Esophagus muscularis mucosa (tissue), 3 donors: Measurements from ENCODE around the gene NBEAL2.

Experiments used
- EP300 ChIP-seq: sonication (generic); formaldehyde crosslinking; IDR thresholded peaks from one replicate; pipeline ENCODE4 v1.6.1; 2017; ENCODE audit warnings: antibody characterized with exemption
- POLR2A ChIP-seq: fragments of 450-650 bp; IDR thresholded peaks from one replicate; pipeline ENCODE4 v1.6.1; 2017; ENCODE audit warnings: antibody characterized with exemption, moderate library complexity, mild to moderate bottlenecking, low read depth
- POLR2AphosphoS5 ChIP-seq, 2 donors: sonication (generic); formaldehyde crosslinking; IDR thresholded peaks; one replicate each; pipeline ENCODE4 v1.6.1; 2017; ENCODE audit warnings: antibody characterized with exemption in 2 of 2

DNA sequence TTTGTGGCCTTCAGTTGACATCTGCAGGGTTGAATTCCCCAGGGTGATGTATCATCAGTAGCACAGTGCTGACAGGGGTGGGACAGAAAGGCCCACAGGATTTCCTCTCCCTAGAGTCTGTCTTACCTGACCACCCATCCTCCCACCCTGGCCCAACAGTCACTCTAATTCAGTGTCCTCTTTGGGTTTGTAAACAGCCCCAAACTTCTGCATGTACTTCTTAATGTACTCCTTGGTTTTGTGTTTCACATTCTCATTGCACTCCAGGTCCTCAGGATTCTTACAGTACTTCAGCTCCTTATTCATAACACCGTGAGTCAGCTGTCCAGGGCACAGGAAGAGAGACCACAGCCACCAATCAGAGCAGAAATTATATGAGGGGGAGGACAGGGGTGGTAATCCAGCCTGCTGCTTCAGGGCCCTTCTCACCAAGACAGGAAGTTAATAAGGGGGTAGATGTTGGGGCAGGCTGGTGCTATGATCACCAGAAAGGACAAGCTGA is 37.5 kb downstream of the NBEAL2 start:
- TF ChIP-seq POLR2AphosphoS5 (IDR thresholded peaks at IDR 0.05) (no peak), EP300 (no peak), POLR2A (no peak)
